Measurements from ENCODE around the gene SLC10A3. TPM values are rescaled to one million over a fixed set of nuclear protein-coding genes. Genes with fewer than 3 reads are reported as not detected.

The SLC10A3 gene
- polyA plus RNA-seq, 3 donors: 25.3 to 33.1 (median 26.7) TPM

- peak overlapping the region; percentile 67 to 77 for H3K27ac ChIP-seq (ENCODE audit: low read depth in 1 of 2, low read length in 2 of 2)
- peak overlapping the region; percentile 61 for H2AFZ ChIP-seq (ENCODE audit: insufficient read depth, low read depth, low read length, poor library complexity, severe bottlenecking)
- H3K27me3 Mint-ChIP-seq (ENCODE audit: low read depth in 3 of 3): peaks cover 0 to 8% (median 0%) of the 10 kb centered on the region in 3 donors
- intact Hi-C loops (cut with micrococcal nuclease): loop anchor here in 1 of 2 donors (5.0 kb wide), 1 partner anchor 108 kb away; the partner anchor contains the start of gene DNASE1L1
- H3K4me1 Mint-ChIP-seq: peaks cover 11% of the 10 kb centered on the region
- H3K27me3 ChIP-seq (ENCODE audit: control insufficient read depth in 2 of 2, insufficient read depth in 2 of 2, low read length in 2 of 2): no peaks in the 10 kb centered on the region
- H3K4me3 Mint-ChIP-seq: peak overlapping the region; percentile 81 to 88
- DNase-seq: no peak
- peaks cover 0 to 26% (median 7%) of the 10 kb centered on the region in 7 donors for H3K9me3 Mint-ChIP-seq
- peaks cover 3% of the 10 kb centered on the region for H3K79me2 ChIP-seq (ENCODE audit: insufficient read depth, low read length)
- H3K4me3 ChIP-seq (replicated peaks in 1 of 3; ENCODE audit: low read depth in 2 of 3, low read length in 3 of 3): peak overlapping the region; percentile 61 to 81 (median 65)
- H3K36me3 Mint-ChIP-seq: peaks cover 8% of the 10 kb centered on the region in 2 donors
- WGBS (ENCODE audit: insufficient coverage): 5% methylated on average over 12 of the region's 34 CpGs
- no peaks in the 10 kb centered on the region for H4K20me1 ChIP-seq (ENCODE audit: insufficient read depth, low read length)
- H3K36me3 ChIP-seq (replicated peaks in 1 of 2; ENCODE audit: control insufficient read depth in 1 of 2, insufficient read depth in 2 of 2, low read length in 2 of 2): no peaks in the 10 kb centered on the region
- peak overlapping the region; percentile 75 for H3K4me2 ChIP-seq (replicated peaks; ENCODE audit: extremely low read depth, low read length, poor library complexity, severe bottlenecking)
- peaks cover 13 to 14% of the 10 kb centered on the region in 2 donors for H3K4me1 ChIP-seq (ENCODE audit: control insufficient read depth in 1 of 2, insufficient read depth in 2 of 2, low read length in 2 of 2)
- H3K9me3 ChIP-seq (replicated peaks in 1 of 2; ENCODE audit: control insufficient read depth in 1 of 2, insufficient read depth in 1 of 2, low read length in 2 of 2): peaks cover 0 to 10% of the 10 kb centered on the region in 2 donors
- peak overlapping the region; percentile 75 to 89 (median 88) for H3K27ac Mint-ChIP-seq
- peak overlapping the region; percentile 80 for H3K9ac ChIP-seq (ENCODE audit: insufficient read depth, low read length, poor library complexity, severe bottlenecking)
- TF ChIP-seq CTCF (IDR thresholded peaks at IDR 0.05): no peak
Measured at GRCh38 chrX:154515090-154515965, 24.9 kb upstream of the SLC10A3 start.

GRCh38 chrX:154513716-154514115, 23.3 kb upstream of the SLC10A3 start:
- Histone ChIP-seq H3K27me3 (ENCODE audit: control insufficient read depth in 2 of 2, insufficient read depth in 2 of 2, low read length in 2 of 2) (no peaks in the 10 kb centered on the region), H3K9ac (ENCODE audit: insufficient read depth, low read length, poor library complexity, severe bottlenecking) (no peak overlapping the region), H2AFZ (ENCODE audit: insufficient read depth, low read depth, low read length, poor library complexity, severe bottlenecking) (no peak overlapping the region), H4K20me1 (ENCODE audit: insufficient read depth, low read length) (no peaks in the 10 kb centered on the region), H3K27ac (ENCODE audit: low read depth in 1 of 2, low read length in 2 of 2) (no peak overlapping the region), H3K9me3 (replicated peaks in 1 of 2; ENCODE audit: control insufficient read depth in 1 of 2, insufficient read depth in 1 of 2, low read length in 2 of 2) (peaks cover 0 to 10% of the 10 kb centered on the region in 2 donors), H3K36me3 (replicated peaks in 1 of 2; ENCODE audit: control insufficient read depth in 1 of 2, insufficient read depth in 2 of 2, low read length in 2 of 2) (peaks cover 0 to 13% of the 10 kb centered on the region in 2 donors), H3K4me1 (ENCODE audit: control insufficient read depth in 1 of 2, insufficient read depth in 2 of 2, low read length in 2 of 2) (peaks cover 13 to 14% of the 10 kb centered on the region in 2 donors), H3K4me3 (replicated peaks in 1 of 3; ENCODE audit: low read depth in 2 of 3, low read length in 3 of 3) (no peak overlapping the region), H3K4me2 (replicated peaks; ENCODE audit: extremely low read depth, low read length, poor library complexity, severe bottlenecking) (no peak overlapping the region), H3K79me2 (ENCODE audit: insufficient read depth, low read length) (peaks cover 3% of the 10 kb centered on the region)
- no peak for DNase-seq
- intact Hi-C loops (cut with micrococcal nuclease): no loop called here
- H3K4me1 Mint-ChIP-seq: peaks cover 11% of the 10 kb centered on the region
- TF ChIP-seq CTCF (IDR thresholded peaks at IDR 0.05): no peak
- peaks cover 19 to 20% of the 10 kb centered on the region in 2 donors for H3K36me3 Mint-ChIP-seq
- H3K9me3 Mint-ChIP-seq: peaks cover 0 to 35% (median 13%) of the 10 kb centered on the region in 7 donors
- 100% methylated on average over 2 of the region's 2 CpGs for WGBS (ENCODE audit: insufficient coverage)
- H3K4me3 Mint-ChIP-seq: no peak overlapping the region
- H3K27ac Mint-ChIP-seq: peak overlapping the region in 2 of 7 donors; percentile 7 to 81
- H3K27me3 Mint-ChIP-seq (ENCODE audit: low read depth in 3 of 3): peaks cover 0 to 10% (median 0%) of the 10 kb centered on the region in 3 donors
